ENCODE results near the gene HOXA11.

GRCh38 chr7:27221201-27221797, 36.3 kb upstream of the HOXA11 start:
- TF ChIP-seq, protein P1, sequence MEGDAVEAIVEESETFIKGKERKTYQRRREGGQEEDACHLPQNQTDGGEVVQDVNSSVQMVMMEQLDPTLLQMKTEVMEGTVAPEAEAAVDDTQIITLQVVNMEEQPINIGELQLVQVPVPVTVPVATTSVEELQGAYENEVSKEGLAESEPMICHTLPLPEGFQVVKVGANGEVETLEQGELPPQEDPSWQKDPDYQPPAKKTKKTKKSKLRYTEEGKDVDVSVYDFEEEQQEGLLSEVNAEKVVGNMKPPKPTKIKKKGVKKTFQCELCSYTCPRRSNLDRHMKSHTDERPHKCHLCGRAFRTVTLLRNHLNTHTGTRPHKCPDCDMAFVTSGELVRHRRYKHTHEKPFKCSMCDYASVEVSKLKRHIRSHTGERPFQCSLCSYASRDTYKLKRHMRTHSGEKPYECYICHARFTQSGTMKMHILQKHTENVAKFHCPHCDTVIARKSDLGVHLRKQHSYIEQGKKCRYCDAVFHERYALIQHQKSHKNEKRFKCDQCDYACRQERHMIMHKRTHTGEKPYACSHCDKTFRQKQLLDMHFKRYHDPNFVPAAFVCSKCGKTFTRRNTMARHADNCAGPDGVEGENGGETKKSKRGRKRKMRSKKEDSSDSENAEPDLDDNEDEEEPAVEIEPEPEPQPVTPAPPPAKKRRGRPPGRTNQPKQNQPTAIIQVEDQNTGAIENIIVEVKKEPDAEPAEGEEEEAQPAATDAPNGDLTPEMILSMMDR (IDR thresholded peaks at IDR 0.05) = no peak
- TF ChIP-seq POLR2A (IDR thresholded peaks at IDR 0.05) = no peak

Measured in adrenal gland (tissue), 5 donors.